GM23338 (cell line): ENCODE measurements around the gene RNF43. TPM values are rescaled to one million over a fixed set of nuclear protein-coding genes. Genes with fewer than 3 reads are reported as not detected.

ENCODE experiments used
- ATAC-seq: fragments of 200-7000 bp; cut with Tn5 transposase; 3 replicates; pipeline ENCODE4 v1.9.1; 2020
- DNase-seq: peaks from one replicate; pipeline ENCODE4 v3.0.0-alpha.2; 2015; ENCODE audit warnings: low spot score
- H2AFZ ChIP-seq: fragments of 200-600 bp; sonication (generic); 2 replicates; pipeline ENCODE4 v1.8.0; 2016; ENCODE audit warnings: antibody characterized with exemption, mild to moderate bottlenecking, moderate library complexity
- H3F3A ChIP-seq: fragments of 200-600 bp; sonication (generic); replicated peaks from 2 replicates; pipeline ENCODE4 v1.8.0; 2017; ENCODE audit warnings: antibody characterized with exemption, mixed run types, low read depth
- H3K27ac ChIP-seq: fragments of 200-600 bp; sonication (generic); 2 replicates; pipeline ENCODE4 v1.6.1; 2016; ENCODE audit warnings: low read depth
- H3K27me3 ChIP-seq: fragments of 200-600 bp; sonication (generic); 2 replicates; pipeline ENCODE4 v1.8.0; 2016; ENCODE audit warnings: mild to moderate bottlenecking, mixed run types, moderate library complexity; ENCODE audit not compliant: insufficient read depth
- H3K36me3 ChIP-seq: fragments of 200-600 bp; sonication (generic); 2 replicates; pipeline ENCODE4 v1.8.0; 2016; ENCODE audit warnings: mild to moderate bottlenecking; ENCODE audit not compliant: insufficient read depth
- H3K4me1 ChIP-seq: fragments of 200-600 bp; sonication (generic); 2 replicates; pipeline ENCODE4 v1.8.0; 2016; ENCODE audit warnings: mild to moderate bottlenecking, moderate library complexity; ENCODE audit not compliant: insufficient read depth
- H3K4me2 ChIP-seq: fragments of 200-600 bp; sonication (generic); 2 replicates; pipeline ENCODE4 v1.7.1; 2017; ENCODE audit warnings: mixed run types
- H3K4me3 ChIP-seq: fragments of 200-600 bp; sonication (generic); 2 replicates; pipeline ENCODE4 v1.6.1; 2016; ENCODE audit warnings: mixed run types
- H3K79me2 ChIP-seq: fragments of 200-600 bp; sonication (generic); replicated peaks from 2 replicates; pipeline ENCODE4 v1.8.0; 2017; ENCODE audit warnings: mild to moderate bottlenecking; ENCODE audit not compliant: insufficient read depth
- H3K9me2 ChIP-seq: fragments of 200-600 bp; sonication (generic); 2 replicates; pipeline ENCODE4 v1.8.0; 2017; ENCODE audit not compliant: insufficient read depth
- H4K20me1 ChIP-seq: fragments of 200-600 bp; sonication (generic); replicated peaks from 2 replicates; pipeline ENCODE4 v1.8.0; 2017; ENCODE audit warnings: mild to moderate bottlenecking; ENCODE audit not compliant: insufficient read depth
- H3K27ac Mint-ChIP-seq: 2 replicates; pipeline ENCODE4 v1.8.0; 2020; ENCODE audit warnings: inconsistent platforms, mild to moderate bottlenecking, moderate library complexity, mixed read lengths
- H3K27me3 Mint-ChIP-seq: 3 replicates; pipeline ENCODE4 v1.8.0; 2022; ENCODE audit warnings: low read depth, mild to moderate bottlenecking, moderate library complexity, mixed read lengths, inconsistent platforms; ENCODE audit not compliant: insufficient read depth, poor library complexity
- H3K36me3 Mint-ChIP-seq: 3 replicates; pipeline ENCODE4 v1.8.0; 2021; ENCODE audit warnings: low read depth, mild to moderate bottlenecking, inconsistent platforms, moderate library complexity, mixed read lengths
- H3K4me1 Mint-ChIP-seq: 3 replicates; pipeline ENCODE4 v1.8.0; 2020; ENCODE audit warnings: mild to moderate bottlenecking, inconsistent platforms, mixed read lengths
- H3K4me3 Mint-ChIP-seq: 3 replicates; pipeline ENCODE4 v1.8.0; 2021; ENCODE audit warnings: moderate library complexity, mild to moderate bottlenecking, inconsistent platforms, mixed read lengths
- H3K9me3 Mint-ChIP-seq: 3 replicates; pipeline ENCODE4 v1.8.0; 2020; ENCODE audit warnings: moderate library complexity, mild to moderate bottlenecking, inconsistent platforms, mixed read lengths
- ETS1 ChIP-seq: IDR thresholded peaks from 2 replicates; pipeline ENCODE4 v1.6.1; 2016; ENCODE audit warnings: antibody characterized with exemption
- EZH2phosphoT487 ChIP-seq: fragments of 200-600 bp; sonication (generic); IDR thresholded peaks from one replicate; pipeline ENCODE4 v1.8.1; 2018; ENCODE audit warnings: antibody characterized with exemption; ENCODE audit not compliant: unreplicated experiment
- JUNB ChIP-seq: IDR thresholded peaks from one replicate; pipeline ENCODE4 v1.6.1; 2016; ENCODE audit warnings: antibody characterized with exemption; ENCODE audit not compliant: unreplicated experiment
- POLR2AphosphoS5 ChIP-seq: IDR thresholded peaks from 2 replicates; pipeline ENCODE4 v1.6.1; 2016; ENCODE audit warnings: antibody characterized with exemption, low read depth
- STAT1 ChIP-seq: IDR thresholded peaks from one replicate; pipeline ENCODE4 v1.6.1; 2016; ENCODE audit warnings: antibody characterized with exemption; ENCODE audit not compliant: unreplicated experiment
- ZNF114 ChIP-seq: fragments of 250-450 bp; sonication (Bioruptor Pico); IDR thresholded peaks from 2 replicates; pipeline ENCODE4 v1.5.0; 2020; ENCODE audit warnings: mild to moderate bottlenecking, moderate library complexity
- polyA plus RNA-seq: library from polyadenylated mRNA; unstranded; fragments of >200 nt; fragmentation: Nextera tagmentation; extraction: Ambion mirVana; gene quantifications from 2 replicates; pipeline ENCODE4 v1.2.1, GENCODE V29; 2016
- total RNA-seq: library from RNA; depleted of rRNA; stranded (reverse); fragments of >200 nt; shearing (Covaris generic); gene quantifications from 2 replicates; pipeline ENCODE4 v1.2.3, GENCODE V29; 2014
- TF ChIP-seq, protein P1 (sequence below): fragments of 250-450 bp; sonication (Bioruptor Pico); IDR thresholded peaks from 2 replicates; pipeline ENCODE4 v1.5.0; 2020; ENCODE audit warnings: mild to moderate bottlenecking, moderate library complexity

RNF43 gene
- total and polyA plus RNA-seq, 2 experiments from 2014 or later = 0.58 to 2.2 TPM

DNA sequence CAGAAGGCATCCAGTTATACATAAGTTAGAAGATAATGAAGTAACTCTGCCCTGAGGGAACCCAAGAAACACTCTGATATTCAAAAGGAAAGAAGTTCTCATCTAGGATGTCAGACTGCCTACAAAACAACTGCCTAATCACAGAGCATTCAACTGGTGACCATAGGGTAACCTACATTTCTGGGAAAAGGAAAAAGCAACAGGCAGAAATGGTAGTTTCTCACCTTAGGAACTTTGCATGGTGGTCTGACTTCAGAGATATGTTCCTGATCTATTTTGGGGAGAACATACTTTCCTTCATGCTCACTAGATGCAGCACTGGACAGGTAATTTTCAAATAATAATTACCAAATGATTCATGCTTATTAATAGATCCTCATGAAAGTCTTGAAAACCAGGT, 16.5 kb downstream of the RNF43 start:
- Mint-ChIP-seq H3K27me3 (peaks cover 80% of the 10 kb centered on the region), H3K27ac (no peak overlapping the region), H3K36me3 (no peaks in the 10 kb centered on the region), H3K4me3 (no peak overlapping the region), H3K4me1 (peaks cover 40% of the 10 kb centered on the region), H3K9me3 (no peaks in the 10 kb centered on the region)
- ATAC-seq (no peak), DNase-seq (no peak)
- Histone ChIP-seq H3K27me3 (peaks cover 94% of the 10 kb centered on the region), H3K4me2 (no peak overlapping the region), H3K79me2 (no peaks in the 10 kb centered on the region), H3F3A (no peaks in the 10 kb centered on the region), H3K9me2 (no peaks in the 10 kb centered on the region), H3K36me3 (no peaks in the 10 kb centered on the region), H2AFZ (no peak overlapping the region), H3K4me3 (no peak overlapping the region), H4K20me1 (no peaks in the 10 kb centered on the region), H3K27ac (no peak overlapping the region), H3K4me1 (peaks cover 32% of the 10 kb centered on the region)
- TF ChIP-seq ETS1 = no peak
- TF ChIP-seq STAT1 = no peak
- no peak for TF ChIP-seq POLR2AphosphoS5
- no peak for TF ChIP-seq EZH2phosphoT487
- no peak for TF ChIP-seq ZNF114 (CRISPR knock-in tag)
- TF ChIP-seq, protein P1, sequence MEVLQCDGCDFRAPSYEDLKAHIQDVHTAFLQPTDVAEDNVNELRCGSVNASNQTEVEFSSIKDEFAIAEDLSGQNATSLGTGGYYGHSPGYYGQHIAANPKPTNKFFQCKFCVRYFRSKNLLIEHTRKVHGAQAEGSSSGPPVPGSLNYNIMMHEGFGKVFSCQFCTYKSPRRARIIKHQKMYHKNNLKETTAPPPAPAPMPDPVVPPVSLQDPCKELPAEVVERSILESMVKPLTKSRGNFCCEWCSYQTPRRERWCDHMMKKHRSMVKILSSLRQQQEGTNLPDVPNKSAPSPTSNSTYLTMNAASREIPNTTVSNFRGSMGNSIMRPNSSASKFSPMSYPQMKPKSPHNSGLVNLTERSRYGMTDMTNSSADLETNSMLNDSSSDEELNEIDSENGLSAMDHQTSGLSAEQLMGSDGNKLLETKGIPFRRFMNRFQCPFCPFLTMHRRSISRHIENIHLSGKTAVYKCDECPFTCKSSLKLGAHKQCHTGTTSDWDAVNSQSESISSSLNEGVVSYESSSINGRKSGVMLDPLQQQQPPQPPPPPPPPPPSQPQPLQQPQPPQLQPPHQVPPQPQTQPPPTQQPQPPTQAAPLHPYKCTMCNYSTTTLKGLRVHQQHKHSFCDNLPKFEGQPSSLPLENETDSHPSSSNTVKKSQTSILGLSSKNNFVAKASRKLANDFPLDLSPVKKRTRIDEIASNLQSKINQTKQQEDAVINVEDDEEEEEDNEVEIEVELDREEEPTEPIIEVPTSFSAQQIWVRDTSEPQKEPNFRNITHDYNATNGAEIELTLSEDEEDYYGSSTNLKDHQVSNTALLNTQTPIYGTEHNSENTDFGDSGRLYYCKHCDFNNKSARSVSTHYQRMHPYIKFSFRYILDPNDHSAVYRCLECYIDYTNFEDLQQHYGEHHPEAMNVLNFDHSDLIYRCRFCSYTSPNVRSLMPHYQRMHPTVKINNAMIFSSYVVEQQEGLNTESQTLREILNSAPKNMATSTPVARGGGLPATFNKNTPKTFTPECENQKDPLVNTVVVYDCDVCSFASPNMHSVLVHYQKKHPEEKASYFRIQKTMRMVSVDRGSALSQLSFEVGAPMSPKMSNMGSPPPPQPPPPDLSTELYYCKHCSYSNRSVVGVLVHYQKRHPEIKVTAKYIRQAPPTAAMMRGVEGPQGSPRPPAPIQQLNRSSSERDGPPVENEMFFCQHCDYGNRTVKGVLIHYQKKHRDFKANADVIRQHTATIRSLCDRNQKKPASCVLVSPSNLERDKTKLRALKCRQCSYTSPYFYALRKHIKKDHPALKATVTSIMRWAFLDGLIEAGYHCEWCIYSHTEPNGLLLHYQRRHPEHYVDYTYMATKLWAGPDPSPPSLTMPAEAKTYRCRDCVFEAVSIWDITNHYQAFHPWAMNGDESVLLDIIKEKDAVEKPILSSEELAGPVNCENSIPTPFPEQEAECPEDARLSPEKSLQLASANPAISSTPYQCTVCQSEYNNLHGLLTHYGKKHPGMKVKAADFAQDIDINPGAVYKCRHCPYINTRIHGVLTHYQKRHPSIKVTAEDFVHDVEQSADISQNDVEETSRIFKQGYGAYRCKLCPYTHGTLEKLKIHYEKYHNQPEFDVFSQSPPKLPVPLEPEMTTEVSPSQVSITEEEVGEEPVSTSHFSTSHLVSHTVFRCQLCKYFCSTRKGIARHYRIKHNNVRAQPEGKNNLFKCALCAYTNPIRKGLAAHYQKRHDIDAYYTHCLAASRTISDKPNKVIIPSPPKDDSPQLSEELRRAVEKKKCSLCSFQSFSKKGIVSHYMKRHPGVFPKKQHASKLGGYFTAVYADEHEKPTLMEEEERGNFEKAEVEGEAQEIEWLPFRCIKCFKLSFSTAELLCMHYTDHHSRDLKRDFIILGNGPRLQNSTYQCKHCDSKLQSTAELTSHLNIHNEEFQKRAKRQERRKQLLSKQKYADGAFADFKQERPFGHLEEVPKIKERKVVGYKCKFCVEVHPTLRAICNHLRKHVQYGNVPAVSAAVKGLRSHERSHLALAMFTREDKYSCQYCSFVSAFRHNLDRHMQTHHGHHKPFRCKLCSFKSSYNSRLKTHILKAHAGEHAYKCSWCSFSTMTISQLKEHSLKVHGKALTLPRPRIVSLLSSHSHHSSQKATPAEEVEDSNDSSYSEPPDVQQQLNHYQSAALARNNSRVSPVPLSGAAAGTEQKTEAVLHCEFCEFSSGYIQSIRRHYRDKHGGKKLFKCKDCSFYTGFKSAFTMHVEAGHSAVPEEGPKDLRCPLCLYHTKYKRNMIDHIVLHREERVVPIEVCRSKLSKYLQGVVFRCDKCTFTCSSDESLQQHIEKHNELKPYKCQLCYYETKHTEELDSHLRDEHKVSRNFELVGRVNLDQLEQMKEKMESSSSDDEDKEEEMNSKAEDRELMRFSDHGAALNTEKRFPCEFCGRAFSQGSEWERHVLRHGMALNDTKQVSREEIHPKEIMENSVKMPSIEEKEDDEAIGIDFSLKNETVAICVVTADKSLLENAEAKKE (CRISPR knock-in tag) = no peak
- TF ChIP-seq JUNB = no peak
